ENCODE results near the gene MUL1.

MUL1 gene

DNA sequence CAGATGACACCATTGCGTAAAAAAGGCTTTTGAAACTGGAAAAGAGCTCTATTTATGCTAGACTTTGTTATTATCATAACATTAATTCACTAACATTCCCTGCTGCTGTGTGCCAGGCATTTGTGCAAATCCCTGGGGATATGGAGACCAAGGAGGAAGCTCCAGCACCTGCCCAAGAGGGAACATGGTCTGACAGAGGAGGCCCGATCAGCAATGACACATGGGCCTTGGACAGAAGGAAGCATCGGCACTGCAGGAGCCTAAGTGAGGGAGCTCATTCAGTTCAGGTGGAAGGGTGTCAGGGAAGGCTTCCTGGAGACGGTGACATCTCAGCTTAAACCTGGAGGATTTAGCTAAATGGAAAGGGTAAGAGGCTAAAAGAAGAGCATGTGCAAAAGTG lies 35.8 kb downstream of the MUL1 start:
- DNase-seq (ENCODE audit: low read depth in 3 of 3, low spot score in 1 of 3): no peak

GRCh38 chr1:20470194-20470593 lies 37.8 kb downstream of the MUL1 start:
- no peak for DNase-seq (ENCODE audit: low read depth in 3 of 3, low spot score in 1 of 3)

GRCh38 chr1:20469406-20470076 lies 38.4 kb downstream of the MUL1 start:
- no peak for DNase-seq (ENCODE audit: low read depth in 3 of 3, low spot score in 1 of 3)

- DNase-seq (ENCODE audit: low read depth in 3 of 3, low spot score in 1 of 3): no peak
These were observed 41.7 kb downstream of the MUL1 start for GRCh38 chr1:20466273-20466672.

GRCh38 chr1:20465187-20465586 lies 42.8 kb downstream of the MUL1 start:
- DNase-seq (ENCODE audit: low read depth in 3 of 3, low spot score in 1 of 3): no peak

GRCh38 chr1:20463502-20463901 lies 44.4 kb downstream of the MUL1 start:
- no peak for DNase-seq (ENCODE audit: low read depth in 3 of 3, low spot score in 1 of 3)

DNA sequence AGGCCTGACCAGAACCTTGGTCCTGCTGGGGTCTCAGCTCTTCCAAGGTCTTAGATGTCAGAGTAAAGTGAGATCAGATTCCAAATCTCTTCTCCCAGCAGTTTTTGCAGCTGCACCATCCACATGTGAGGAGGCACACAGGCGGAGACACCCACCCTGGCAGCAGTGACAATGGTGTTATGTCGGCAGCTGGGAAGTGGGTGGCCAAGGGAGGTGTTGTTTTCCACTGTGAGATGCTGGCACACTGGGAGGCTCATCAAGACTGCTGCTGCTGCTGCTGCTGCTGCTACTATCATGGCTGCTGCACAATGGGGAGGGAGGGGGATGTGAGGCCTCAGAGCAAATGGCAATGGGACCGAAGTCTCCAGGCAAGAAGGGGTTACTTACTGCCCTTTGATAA lies 45.6 kb downstream of the MUL1 start:
- no peak for DNase-seq (ENCODE audit: low read depth in 3 of 3, low spot score in 1 of 3)

GRCh38 chr1:20458717-20459116 lies 49.2 kb downstream of the MUL1 start:
- no peak for DNase-seq (ENCODE audit: low read depth in 3 of 3, low spot score in 1 of 3)

DNA sequence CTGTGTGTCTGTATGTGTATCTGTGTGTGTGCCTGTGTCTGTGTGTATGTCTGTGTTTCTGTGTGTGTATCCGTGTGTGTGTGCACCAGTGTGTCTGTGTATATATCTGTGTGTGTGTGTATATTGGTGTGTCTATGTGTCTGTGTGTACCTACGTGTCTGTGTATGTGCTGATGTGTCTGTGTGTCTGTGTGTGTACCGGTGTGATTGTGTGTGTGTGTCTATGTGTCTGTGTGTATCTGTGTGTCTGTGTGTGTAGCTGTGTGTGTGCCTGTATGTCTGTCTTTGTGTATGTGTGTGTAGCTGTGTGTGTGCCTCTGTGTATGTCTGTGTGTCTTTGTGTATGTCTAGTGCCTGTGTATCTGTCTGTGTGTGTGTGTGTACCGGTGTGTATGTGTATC lies 53.9 kb downstream of the MUL1 start:
- DNase-seq (ENCODE audit: low read depth in 3 of 3, low spot score in 1 of 3): no peak

DNA sequence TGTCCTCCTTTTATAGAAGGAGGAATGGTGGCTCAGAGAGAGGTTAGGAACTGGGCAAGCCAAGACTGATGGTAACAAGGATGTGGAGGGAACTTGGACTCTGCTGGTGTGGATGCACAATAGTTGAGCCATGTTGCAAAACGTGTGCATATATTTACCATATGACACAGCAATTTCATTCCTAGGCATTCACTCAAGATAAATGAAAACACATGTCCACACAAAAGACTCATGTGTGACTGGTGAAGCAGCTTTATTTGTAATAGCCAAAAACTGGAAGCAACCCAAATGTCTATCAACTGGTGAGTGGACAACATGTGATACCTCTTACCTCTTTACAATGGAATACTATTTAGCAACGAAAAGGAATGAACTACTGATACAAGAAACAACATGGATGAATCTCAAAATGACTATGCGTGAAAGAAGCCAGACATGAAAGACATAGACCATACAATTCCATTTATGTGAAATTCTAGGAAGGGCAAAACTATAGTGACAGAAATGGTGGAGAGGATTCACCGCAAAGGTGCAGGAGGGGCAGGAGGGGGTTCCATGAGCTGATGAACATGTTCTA lies 58.1 kb downstream of the MUL1 start:
- no peak for DNase-seq (ENCODE audit: low read depth in 3 of 3, low spot score in 1 of 3)
